Measurements from ENCODE around the gene AMIGO3. TPM values are rescaled to one million over a fixed set of nuclear protein-coding genes. Genes with fewer than 3 reads are reported as not detected.
A peak's percentile ranks its signal among the peaks of the same experiment; 100 is the strongest.

The AMIGO3 gene
- total RNA-seq, 1 experiment from 2014 or later = 0.32 TPM

- RAD21 ChIA-PET (ENCODE audit: low non-redundant PET in 1 of 2, low total read pairs in 2 of 2, uncharacterized antibody in 2 of 2, unreplicated experiment in 2 of 2) = interaction anchor here in 1 of 2 experiments (0.7 kb wide), 1 partner anchor 140 kb away, joined by 3 read pairs; no protein-coding TSS in a partner anchor
- Histone ChIP-seq H3K9me2 (ENCODE audit: insufficient read depth) (no peaks in the 10 kb centered on the region), H3K79me2 (ENCODE audit: insufficient read depth, low read length) (peaks cover 18% of the 10 kb centered on the region), H3K27ac (ENCODE audit: low read depth, low read length) (peak overlapping the region; percentile 92), H3K36me3 (ENCODE audit: control insufficient read depth in 1 of 2, insufficient read depth in 2 of 2, low read length in 2 of 2) (peaks cover 5 to 27% of the 10 kb centered on the region in 2 experiments; a peak in 3 of 4 replicates), H3K4me1 (ENCODE audit: control insufficient read depth in 1 of 2, insufficient read depth in 2 of 2, low read length in 2 of 2) (peaks cover 13 to 37% of the 10 kb centered on the region in 2 experiments; a peak in 3 of 4 replicates), H3K9ac (ENCODE audit: low read length) (peak overlapping the region; percentile 99), H3K4me2 (ENCODE audit: low read length) (peak overlapping the region; percentile 92), H3K27me3 (ENCODE audit: insufficient read depth, low read length) (no peaks in the 10 kb centered on the region), H2AFZ (ENCODE audit: low read depth, low read length, poor library complexity, severe bottlenecking) (no peak overlapping the region), H3K9me3 (ENCODE audit: control insufficient read depth in 1 of 2, insufficient read depth in 1 of 2, low read depth in 1 of 2, low read length in 2 of 2) (no peaks in the 10 kb centered on the region), H4K20me1 (ENCODE audit: insufficient read depth) (no peaks in the 10 kb centered on the region), H3K4me3 (replicated peaks in 1 of 2; ENCODE audit: low read depth in 1 of 2, low read length in 2 of 2) (peak overlapping the region; percentile 95)
- intact Hi-C loops (cut with micrococcal nuclease) = loop anchor here (5.0 kb wide), 1 partner anchor 114 kb away; no protein-coding TSS in a partner anchor
- no TSS peak for BruUV-seq (replicated peaks)
- ATAC-seq = peak; percentile 25
- TF ChIP-seq, protein P1, sequence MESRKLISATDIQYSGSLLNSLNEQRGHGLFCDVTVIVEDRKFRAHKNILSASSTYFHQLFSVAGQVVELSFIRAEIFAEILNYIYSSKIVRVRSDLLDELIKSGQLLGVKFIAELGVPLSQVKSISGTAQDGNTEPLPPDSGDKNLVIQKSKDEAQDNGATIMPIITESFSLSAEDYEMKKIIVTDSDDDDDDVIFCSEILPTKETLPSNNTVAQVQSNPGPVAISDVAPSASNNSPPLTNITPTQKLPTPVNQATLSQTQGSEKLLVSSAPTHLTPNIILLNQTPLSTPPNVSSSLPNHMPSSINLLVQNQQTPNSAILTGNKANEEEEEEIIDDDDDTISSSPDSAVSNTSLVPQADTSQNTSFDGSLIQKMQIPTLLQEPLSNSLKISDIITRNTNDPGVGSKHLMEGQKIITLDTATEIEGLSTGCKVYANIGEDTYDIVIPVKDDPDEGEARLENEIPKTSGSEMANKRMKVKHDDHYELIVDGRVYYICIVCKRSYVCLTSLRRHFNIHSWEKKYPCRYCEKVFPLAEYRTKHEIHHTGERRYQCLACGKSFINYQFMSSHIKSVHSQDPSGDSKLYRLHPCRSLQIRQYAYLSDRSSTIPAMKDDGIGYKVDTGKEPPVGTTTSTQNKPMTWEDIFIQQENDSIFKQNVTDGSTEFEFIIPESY (IDR thresholded peaks at IDR 0.05; ENCODE audit: extremely low read depth, insufficient replicate concordance, low read length) = no peak
- TF ChIP-seq EZH2phosphoT487 (IDR thresholded peaks at IDR 0.05; ENCODE audit: borderline replicate concordance) = no peak
- no peak for TF ChIP-seq YY1 (IDR thresholded peaks at IDR 0.05; ENCODE audit: extremely low read depth, insufficient replicate concordance, low read depth, low read length)
- TF ChIP-seq FOSL1 (IDR thresholded peaks at IDR 0.05; ENCODE audit: low read depth) = no peak
- no peak for TF ChIP-seq SIN3A (IDR thresholded peaks at IDR 0.05; ENCODE audit: low read depth)
- no peak for TF ChIP-seq CEBPB (IDR thresholded peaks at IDR 0.05; ENCODE audit: low read depth)
- TF ChIP-seq POLR2AphosphoS5 (IDR thresholded peaks at IDR 0.05; ENCODE audit: low read depth, low read length) = no peak
- no peak for TF ChIP-seq ZFX (IDR thresholded peaks at IDR 0.05)
- TF ChIP-seq, protein P2, sequence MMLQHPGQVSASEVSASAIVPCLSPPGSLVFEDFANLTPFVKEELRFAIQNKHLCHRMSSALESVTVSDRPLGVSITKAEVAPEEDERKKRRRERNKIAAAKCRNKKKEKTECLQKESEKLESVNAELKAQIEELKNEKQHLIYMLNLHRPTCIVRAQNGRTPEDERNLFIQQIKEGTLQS (IDR thresholded peaks at IDR 0.05) = no peak
- TF ChIP-seq POLR2A (IDR thresholded peaks at IDR 0.05; ENCODE audit: borderline replicate concordance, extremely low read depth, insufficient read depth, insufficient read length) = no peak
- no peak for TF ChIP-seq MAX (IDR thresholded peaks at IDR 0.05)
- no peak for TF ChIP-seq EGR1 (IDR thresholded peaks at IDR 0.05; ENCODE audit: low read depth)
- TF ChIP-seq, protein P3, sequence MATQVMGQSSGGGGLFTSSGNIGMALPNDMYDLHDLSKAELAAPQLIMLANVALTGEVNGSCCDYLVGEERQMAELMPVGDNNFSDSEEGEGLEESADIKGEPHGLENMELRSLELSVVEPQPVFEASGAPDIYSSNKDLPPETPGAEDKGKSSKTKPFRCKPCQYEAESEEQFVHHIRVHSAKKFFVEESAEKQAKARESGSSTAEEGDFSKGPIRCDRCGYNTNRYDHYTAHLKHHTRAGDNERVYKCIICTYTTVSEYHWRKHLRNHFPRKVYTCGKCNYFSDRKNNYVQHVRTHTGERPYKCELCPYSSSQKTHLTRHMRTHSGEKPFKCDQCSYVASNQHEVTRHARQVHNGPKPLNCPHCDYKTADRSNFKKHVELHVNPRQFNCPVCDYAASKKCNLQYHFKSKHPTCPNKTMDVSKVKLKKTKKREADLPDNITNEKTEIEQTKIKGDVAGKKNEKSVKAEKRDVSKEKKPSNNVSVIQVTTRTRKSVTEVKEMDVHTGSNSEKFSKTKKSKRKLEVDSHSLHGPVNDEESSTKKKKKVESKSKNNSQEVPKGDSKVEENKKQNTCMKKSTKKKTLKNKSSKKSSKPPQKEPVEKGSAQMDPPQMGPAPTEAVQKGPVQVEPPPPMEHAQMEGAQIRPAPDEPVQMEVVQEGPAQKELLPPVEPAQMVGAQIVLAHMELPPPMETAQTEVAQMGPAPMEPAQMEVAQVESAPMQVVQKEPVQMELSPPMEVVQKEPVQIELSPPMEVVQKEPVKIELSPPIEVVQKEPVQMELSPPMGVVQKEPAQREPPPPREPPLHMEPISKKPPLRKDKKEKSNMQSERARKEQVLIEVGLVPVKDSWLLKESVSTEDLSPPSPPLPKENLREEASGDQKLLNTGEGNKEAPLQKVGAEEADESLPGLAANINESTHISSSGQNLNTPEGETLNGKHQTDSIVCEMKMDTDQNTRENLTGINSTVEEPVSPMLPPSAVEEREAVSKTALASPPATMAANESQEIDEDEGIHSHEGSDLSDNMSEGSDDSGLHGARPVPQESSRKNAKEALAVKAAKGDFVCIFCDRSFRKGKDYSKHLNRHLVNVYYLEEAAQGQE (IDR thresholded peaks at IDR 0.05; ENCODE audit: low read depth) = no peak
- no peak for TF ChIP-seq JUND (IDR thresholded peaks at IDR 0.05)
- no peak for TF ChIP-seq EZH2 (IDR thresholded peaks at IDR 0.05)
- TF ChIP-seq TCF7L2 (IDR thresholded peaks at IDR 0.05; ENCODE audit: borderline replicate concordance, extremely low read depth, insufficient read depth, insufficient read length) = no peak
- TF ChIP-seq RAD21 (IDR thresholded peaks at IDR 0.05; ENCODE audit: low read depth) = no peak
- TF ChIP-seq ELF1 (IDR thresholded peaks at IDR 0.05; ENCODE audit: borderline replicate concordance, low read depth) = no peak
- CTCF ChIA-PET = interaction anchor here (1.0 kb wide), 1 partner anchor 79 kb away, joined by 3 read pairs; the partner anchor contains the start of gene INKA1
- POLR2A ChIA-PET = interaction anchor here (0.6 kb wide), 1 partner anchor 184 kb away, joined by 3 read pairs; no protein-coding TSS in a partner anchor
- DNase-seq (ENCODE audit: low read depth, low spot score) = peak; percentile 16
Observed at GRCh38 chr3:49723296-49723627, 3.8 kb upstream of the AMIGO3 start.

Data from HCT116 (cell line).